ENCODE measurements around the gene KLHL10.

DNA sequence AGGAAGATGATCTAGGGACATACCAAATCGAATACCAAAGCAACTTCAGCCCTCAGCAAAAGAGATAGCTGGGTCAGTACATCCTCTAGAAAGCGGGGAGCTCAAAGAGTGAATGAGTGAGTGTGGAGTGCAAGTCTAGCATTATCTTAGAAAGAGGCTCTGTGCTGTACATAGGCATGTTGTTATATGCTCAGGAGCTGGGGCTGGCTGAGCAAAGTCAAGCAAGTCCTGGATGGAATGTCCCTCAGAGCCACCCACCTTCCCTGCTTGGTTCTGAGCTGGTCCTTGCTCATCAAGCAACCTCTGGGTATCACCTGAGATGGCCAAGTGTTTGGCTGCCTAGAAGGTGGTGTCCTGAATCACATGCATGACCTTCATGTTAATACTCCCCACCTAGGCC, 32.5 kb downstream of the KLHL10 start:
- TF ChIP-seq POLR2A (IDR thresholded peaks at IDR 0.05), result no peak
- TF ChIP-seq, protein P1, sequence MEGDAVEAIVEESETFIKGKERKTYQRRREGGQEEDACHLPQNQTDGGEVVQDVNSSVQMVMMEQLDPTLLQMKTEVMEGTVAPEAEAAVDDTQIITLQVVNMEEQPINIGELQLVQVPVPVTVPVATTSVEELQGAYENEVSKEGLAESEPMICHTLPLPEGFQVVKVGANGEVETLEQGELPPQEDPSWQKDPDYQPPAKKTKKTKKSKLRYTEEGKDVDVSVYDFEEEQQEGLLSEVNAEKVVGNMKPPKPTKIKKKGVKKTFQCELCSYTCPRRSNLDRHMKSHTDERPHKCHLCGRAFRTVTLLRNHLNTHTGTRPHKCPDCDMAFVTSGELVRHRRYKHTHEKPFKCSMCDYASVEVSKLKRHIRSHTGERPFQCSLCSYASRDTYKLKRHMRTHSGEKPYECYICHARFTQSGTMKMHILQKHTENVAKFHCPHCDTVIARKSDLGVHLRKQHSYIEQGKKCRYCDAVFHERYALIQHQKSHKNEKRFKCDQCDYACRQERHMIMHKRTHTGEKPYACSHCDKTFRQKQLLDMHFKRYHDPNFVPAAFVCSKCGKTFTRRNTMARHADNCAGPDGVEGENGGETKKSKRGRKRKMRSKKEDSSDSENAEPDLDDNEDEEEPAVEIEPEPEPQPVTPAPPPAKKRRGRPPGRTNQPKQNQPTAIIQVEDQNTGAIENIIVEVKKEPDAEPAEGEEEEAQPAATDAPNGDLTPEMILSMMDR (IDR thresholded peaks at IDR 0.05 in 4 of 5, conservative IDR thresholded peaks at IDR 0.05 in 1 of 5), result no peak
